HG02571 (cell line): ENCODE results near the gene LMAN1L.

ENCODE experiments used
- ATAC-seq: cut with Tn5 transposase; IDR thresholded peaks from one replicate; pipeline ENCODE4 v1.9.1; 2021; ENCODE audit warnings: mild to moderate bottlenecking, moderate library complexity; ENCODE audit not compliant: unreplicated experiment

The LMAN1L gene

DNA sequence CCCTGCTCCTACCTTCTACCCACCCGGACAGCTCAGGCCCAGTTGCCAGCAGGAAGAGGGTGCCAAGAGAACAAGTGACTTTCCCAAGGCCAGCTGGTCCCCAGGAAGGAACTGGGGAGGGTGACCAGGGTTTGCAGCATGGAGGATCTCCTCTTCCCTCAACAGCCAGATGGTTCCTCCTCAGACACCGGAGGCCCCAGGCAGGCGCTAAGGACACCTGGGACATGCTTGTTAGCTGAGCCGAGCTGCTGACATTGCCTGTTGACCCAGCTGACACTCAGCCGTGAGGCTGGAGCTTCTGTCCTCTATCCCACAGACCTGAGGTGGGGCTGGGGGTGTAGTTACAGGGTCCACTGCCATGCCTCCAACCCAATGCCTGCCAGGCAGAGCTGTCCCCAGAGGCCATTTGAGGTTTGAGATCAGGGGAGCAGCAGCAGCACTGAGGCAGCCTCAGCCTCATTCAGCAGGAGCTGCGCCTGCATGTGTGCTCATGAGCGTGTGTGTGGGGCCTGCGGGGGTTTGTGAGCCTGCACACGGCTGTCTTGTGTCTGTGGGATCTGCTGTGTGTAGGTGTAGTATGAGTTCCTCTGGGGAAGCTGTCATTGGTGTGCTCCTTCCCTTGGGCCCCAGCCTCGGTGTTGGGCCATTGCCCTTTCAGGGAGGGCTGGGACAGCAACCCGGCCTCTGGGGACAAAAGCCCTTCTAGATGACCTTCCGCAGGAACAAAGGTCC, 20.9 kb downstream of the LMAN1L start:
- no peak for ATAC-seq

DNA sequence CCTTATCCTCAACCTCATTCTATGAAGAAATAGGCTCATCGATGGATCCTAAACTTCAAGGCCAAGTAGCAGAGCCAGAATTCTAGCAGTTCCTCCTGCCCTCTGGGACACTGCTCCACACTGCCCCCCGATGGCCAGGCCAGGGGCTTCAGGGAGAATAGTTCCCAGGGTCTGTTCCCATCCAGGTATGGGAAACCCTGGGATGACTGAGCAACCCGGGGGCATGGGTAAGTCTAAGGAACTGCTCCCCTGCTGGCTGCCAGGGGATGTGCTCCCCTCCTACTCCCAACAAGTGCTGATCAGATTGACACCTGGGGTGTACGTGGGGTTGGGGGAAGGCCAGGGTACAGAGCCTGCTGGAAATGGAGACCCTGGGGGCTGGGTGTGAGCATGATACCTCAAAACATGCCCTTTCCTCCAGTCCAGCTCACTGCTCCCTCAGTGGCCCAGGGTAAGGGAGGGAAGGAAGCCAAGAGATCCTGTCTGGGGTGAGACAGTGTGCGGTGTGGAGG, 22.7 kb downstream of the LMAN1L start:
- no peak for ATAC-seq

DNA sequence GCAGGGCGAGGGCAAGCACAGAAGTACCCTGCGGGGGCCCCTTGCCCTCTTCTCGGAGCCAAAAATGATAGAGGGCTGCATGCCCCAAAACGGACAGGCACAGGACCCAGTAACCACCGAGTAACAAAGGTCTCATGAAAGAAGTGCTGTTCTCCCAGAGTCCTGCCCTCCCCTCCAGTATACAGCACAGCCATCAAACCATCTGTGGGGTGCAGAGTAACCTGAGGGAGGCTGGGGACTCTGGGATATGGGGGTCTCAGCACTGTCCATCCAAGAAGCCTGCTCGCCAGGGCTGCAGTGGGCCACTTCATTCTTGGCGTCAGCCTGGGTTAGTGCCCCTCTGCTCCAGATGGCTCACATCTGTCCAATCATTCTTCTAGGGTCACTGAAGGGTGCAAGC, 24.2 kb downstream of the LMAN1L start:
- no peak for ATAC-seq

DNA sequence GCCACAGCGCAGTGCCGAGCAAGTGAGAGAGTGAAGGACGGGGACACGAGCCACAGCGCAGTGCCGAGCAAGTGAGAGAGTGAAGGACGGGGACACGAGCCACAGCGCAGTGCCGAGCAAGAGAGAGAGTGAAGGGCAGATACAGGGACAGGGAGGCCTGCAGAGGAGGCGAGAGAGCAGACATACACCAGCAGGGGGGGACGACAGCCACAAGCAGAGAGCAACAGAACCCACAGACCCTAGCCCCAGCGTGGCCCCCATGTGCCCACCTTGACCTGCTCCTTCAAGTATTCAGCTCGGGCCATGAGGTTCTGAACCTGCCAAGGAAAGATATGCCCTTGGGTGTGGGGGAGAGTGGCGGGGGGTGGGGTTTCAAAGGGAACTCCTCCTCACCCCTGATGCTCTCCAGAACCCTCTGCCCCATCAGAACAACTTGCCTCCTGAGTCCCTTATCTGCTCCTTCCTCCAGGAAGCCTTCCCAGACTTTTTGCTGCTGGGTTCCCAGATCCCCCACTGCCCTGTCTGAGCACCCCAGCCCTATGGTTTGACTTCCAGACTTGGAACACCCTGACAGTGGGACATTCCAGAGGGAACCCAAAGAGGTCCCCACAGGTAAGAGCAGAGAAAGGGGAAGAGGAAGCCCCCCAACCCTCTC, 25.0 kb downstream of the LMAN1L start:
- no peak for ATAC-seq

DNA sequence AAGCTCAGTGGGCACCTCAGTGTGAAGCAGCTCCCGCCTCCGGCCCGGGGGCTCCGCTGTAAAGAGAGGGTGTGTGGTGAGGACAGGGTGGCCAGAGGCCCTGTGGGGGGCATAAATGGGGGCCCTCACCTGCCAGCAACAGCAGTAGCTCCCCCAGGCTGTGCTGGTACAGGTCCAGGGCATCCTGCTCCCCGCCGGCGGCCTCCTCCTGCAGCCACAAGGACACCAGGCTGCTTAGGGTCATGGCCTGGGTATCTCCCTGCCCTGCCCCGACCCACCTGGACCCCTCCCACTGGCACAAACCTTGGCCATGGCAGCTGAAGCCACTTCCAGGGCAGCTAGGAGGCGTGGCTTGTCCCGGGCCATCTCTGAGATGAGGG, 25.5 kb downstream of the LMAN1L start:
- no peak for ATAC-seq

DNA sequence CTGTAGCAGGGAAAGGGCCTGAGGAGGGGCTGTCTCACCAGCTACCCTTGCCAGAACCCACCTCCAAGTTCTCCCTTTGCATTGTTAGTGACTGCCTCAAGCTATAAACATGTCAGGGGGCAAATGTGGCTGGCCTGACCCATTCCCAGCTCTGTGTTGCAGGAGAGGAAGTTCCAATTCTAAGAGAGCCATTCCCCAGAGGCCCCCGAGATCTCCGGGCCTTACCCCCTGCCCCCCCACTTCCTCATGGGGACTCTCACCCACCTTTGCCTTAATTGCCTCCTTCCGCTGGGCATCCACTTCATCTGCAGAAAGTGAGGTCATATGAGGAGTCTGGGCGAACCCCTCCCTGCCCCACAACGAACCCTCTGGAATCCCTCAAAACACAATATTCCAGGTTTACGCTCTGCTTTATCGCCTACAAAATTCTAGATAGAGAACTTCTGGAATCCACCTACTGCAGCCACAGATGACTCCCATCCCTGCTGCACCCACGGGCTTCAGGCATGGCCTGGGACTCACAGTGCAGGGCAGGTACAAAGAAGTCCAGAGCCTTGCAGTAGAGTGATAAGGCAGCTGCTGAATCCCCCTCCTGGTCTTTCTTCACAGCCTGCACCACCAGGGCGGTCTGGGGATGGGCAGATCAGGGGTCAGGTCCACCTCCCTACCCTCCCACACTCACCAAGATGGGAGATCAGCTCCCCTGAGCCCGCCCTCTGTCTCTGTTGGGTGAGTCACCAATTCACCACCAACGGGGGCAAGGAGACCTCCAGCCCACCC, 26.3 kb downstream of the LMAN1L start:
- ATAC-seq = no peak

DNA sequence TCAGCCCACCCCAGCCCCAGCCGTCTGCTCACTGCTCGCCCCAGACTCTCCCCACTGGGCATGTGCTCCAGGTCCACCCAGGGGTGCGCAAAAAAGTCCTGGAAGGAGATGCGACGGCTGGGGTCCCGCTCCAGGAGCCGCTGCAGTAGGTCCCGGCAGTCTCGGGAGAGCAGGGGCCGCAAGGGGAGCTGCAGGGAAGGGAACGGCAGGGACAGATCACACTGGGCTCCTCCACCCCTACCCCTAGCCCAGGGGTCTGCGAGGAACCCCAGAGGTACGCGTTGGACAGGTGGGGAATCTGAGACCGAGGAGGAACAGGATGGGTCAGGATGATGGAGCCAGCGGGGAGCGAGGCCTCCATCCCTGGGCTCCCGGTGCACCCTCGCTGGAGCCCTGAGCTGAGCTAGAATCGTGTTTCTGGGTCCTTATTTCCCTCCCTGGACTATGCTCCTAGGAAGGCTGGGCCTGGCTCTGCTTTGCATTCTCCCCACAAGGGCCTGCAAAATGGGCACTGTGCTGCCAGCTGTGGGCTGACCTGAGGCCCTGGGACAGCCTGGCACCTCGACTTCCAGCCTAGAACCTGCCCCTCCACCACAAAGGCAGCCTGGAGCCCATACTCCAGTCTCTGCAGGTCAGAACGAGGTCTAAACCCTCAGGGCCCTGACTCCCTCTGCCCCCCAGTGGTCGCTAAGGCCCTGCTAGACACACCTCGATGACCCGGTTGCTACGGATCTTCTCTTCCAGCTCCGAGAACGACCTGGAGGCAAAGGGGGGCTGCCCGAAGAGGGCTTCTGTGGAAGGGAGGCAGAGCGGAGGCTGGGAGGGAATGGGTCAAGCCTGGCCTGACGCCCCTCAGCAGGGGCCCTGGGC, 27.1 kb downstream of the LMAN1L start:
- no peak for ATAC-seq

DNA sequence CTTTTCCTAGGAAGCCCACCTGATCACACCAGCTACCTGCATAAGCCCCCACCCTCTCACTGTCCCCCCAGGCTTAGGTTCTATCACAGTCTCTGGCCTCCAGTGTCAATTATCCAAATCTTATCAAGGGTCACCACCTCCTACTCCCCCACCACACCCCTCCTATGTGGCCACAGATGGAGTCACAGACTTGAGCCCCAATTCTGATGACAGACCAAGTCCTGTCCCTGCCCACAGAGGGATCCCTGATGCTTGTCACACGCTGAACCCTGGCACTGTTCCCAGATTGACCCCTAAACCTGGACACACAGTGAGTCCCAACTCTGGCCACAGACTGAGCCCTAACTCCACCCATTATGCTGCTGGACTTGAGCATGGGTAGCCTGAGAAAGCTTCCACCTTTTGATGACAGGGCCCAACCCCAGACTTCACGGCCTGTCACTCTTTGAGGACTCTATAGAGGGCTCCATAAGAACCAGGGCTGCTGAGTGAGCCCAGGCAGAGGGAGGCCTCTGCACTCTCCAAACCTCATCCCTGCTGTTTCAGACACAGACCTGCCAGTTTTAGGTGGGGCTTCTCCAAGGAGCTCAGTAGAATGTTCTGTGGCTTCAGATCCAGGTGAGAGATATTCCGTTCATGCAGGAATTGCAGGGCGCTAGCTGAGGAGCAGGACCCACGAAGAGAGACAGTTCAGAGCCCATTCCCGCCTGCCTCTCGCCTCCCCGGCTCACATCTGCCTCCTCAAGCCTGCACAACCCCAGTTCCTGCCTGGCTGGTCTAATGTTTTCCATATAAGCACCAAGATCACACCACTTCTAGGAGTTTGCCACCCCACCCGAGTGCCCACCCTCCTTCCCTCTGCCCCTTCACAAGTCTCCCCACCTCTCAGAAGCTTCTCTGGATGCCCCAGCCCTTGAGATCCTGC, 28.5 kb downstream of the LMAN1L start:
- no peak for ATAC-seq

DNA sequence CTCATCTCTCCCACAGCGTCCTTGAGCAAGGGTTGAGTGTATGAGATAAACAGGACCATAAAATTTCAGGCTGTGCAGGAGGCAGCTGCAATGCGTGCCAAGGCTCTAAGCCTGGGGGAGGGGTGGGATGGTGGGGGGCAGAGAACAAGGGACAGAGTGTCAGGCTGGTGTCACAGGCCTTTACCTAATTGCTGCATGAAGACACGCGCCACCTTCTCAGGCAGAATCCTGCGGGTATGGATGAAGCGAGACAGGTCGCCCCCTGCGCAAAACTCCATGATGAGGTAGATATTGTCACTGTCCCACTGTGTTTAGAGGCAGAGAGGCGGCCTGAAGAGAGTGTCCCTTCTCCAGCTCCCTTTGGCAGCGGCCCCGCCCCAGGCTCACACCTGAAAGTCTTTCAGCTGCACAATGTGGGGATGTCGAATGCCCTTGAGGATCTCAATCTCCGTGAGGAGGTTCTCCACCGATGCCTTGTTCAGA, 29.3 kb downstream of the LMAN1L start:
- ATAC-seq = no peak

DNA sequence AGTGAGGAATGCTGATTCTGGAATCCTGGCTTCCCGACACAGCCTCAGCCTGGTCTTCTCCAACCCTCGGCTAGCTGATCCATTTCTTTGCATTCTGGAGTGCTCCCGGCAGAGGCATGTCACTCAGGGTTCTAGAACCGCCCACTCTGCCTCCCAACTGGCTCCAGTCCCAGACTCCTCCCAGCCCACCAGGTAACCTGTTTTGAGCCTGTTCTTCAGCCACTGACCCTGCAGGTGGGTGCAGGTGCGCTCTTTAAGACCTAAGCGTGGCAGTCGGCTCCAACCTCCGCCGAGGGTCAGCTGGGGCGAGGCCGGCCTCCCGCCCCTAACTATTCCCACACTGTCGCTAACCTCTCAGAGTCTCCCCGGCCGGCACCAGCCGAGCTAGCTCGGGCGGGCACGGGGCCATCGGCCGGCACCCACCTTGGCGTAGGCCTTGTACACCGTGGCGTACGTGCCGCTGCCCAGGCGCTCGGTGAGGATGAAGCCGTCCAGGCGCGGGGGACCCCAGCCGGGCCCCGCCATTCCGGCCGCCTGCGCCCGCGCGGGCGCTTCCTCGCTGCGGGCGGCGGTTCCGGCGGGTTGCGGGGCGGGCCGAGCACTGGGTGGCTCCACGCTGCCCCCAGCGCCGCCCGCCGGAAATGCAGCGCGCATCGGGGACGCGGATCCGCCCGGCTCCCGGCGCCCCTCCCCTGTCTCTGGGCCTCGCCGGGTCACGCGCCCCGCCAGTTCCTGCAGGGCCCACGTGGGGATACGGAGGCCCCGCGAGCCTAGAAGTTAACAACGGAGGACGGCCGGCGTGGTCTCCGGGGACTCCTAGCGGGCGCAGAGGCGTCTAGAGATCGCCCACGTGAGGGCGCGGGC, 30.2 kb downstream of the LMAN1L start, which contains the start of gene ULK3:
ULK3 (minus strand) TSS at position 576 of the 864 bp plus-strand sequence; CDS start at position 525, 51 bp downstream.
- peak; percentile 78 for ATAC-seq

DNA sequence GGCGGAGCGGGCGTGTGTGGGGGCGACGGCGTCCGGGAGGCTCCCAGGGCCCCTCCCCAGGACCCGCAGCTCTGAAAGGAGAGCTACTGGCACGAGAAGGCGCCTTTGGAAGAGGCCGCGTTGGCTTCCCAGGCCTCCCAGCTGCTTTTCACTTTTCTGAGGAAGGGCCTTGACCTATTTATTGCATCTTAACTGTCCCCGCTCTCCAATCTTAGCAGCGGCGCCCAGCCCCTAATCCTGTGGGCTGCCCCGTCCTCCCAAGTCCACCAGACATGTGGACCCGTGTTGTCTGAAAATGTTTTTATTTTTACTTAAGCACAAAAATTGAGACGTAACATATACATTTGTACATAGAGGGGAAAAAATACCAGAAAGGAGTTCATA, 30.8 kb downstream of the LMAN1L start:
- ATAC-seq = no peak

DNA sequence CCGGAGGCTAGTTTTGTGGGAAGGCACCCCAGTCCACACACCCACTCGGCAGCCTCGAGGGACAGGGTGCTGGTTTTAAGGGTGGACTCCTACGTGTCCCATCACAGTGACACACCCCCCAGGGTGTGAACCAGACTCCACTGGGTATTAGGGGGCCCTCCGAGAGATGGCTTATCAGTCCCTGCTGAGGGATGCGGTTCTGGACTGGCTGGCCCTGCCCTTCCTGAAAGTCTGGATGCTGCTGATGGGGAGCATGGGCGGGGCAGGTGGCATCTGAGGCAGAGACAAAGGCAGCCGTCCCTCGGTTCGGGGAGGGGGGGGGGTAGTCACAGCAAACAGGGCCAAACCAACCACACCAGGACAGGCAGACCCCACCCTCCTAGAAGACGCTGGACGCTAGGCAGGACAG, 31.3 kb downstream of the LMAN1L start:
- ATAC-seq = no peak

DNA sequence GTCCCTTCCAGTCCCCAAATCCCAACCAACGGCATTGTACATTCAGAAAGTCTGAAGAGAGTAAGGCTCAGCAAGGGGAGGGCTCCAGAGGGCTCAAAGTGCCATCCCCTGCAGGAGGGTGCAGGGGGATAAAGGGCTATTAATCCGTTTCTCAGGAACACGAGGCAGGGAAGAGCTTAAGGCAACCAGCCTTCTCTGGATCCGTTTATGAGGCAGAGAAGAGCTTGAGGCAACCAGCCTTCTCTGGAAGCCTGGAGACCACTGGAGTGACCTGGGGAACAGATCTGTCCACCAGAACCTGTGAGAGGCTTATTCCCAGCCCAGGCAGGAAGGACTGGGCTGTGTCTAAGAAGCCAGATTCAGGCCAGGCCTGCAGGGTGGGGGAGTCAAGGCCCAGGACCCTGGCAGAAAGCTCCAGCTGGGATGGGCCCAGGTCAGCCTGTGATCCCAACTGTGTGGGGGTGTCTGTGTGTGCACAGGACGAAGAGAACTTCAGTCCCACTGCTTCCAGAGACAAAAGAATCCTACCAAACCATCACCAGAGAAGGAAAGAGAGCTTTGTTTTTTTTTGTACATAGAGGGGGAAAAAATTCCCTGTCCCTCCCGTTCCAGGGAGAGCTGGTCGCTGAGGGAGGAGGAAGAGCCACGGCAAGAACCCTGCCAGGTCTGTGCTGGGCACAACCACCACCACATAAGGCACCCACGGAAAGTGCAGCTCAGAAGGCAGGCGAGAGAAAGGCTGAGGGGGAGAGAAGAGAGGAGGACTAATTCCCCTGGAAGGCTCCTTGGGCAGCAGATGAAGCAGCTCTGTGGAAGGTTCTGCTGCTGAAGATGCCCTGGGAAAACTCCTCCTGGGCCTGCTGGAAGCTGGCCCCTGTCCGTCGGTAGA, 31.9 kb downstream of the LMAN1L start:
- no peak for ATAC-seq

DNA sequence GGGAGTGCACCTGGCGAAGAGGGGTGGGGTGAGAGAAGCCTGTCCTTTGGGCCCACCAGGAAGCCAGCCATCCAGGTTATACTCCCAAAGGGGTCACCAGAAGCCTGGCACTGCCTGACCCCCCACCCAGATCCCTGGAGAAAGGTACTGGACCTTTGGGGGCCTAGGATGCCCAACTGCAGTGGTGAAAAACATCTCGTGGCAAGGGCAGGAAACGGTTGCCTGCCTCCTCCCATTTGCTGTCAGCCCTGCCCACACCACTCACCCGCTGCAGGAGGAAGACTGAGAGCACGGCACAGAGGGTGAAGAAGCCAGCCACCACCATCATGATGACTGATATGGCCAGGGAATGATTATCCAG, 32.6 kb downstream of the LMAN1L start:
- no peak for ATAC-seq

DNA sequence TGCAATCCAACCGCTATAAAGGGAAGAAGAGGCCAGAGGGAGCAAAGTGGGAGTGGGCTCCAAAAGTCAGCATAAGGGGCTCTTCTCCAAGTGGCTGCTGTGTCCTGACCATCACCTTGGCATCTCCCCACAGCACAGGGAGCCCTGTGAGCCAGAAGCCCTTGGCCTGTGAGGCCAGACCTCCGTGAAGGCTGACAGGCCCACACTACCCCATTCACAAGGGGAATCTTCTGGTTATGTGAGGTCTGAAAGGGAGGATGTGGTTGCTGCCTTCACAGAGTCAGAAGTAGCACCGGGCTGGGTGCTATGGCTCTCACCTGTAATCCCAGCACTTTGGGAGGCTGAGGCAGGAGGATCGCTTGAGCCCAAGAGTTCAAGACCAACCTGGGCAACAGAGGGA, 32.9 kb downstream of the LMAN1L start:
- ATAC-seq = no peak

DNA sequence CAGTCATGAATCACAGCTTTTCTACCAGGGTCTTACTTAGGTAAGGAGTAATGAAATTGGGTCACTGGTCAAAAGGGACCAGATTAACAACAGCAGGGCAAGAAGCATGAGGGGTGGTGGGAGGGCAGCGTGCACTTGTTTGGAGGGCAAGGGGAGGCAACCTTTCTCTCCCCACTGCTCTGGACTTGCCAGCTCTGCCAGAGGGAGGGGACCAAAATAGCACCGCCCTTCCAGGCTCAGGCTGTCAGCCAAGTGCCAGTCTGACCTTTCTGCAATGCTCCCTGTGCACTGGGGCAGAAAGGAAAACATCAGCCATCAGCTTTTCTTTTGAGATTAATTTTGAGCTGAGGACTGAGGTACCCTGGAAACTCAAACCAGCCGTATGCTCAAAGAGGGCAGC, 34.8 kb downstream of the LMAN1L start:
- ATAC-seq = no peak

DNA sequence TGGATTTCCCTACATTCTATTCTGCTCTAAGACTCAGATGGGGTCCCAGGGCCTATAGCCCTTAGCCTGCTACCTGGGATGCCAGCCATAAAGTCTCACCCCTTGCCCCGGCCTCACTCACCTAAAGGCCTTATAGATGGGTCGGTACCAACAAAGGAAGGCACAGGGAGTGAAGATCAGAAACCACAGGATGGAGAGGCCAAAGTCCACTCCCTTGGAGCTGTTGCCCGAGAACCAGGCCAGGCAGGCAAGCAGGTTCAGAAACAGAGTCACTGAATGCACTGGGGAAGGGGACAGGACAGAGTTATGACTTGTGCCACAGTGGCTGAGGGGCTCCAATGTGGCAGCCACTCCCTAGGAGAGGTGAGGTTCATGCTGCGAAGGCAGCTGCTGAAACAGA, 37.8 kb downstream of the LMAN1L start:
- no peak for ATAC-seq

DNA sequence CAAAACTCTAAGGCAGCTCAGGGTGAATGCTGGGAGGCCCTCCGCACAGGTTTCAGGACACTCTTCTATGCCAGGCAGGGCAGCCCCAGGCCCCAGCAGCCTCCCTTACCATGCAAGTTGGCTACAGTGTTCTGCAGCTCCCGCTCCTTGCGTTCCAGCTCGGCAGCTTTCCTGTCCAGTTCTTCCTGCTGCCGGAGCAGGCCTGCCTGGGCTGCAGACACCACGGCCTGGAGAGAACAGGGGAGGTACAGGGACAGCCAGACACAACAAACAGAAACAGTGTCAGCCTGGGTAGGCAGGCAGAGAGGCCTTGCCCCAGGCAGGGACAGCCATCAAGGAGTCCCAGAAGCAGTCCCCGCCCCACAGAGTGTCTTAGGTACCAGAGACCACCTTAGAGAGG, 39.3 kb downstream of the LMAN1L start:
- no peak for ATAC-seq
